HepG2 (cell line): ENCODE measurements around the gene ZFTA. TPM values are rescaled to one million over a fixed set of nuclear protein-coding genes. Genes with fewer than 3 reads are reported as not detected.

Source experiments
- BRD4 ChIP-seq: sonication (generic); formaldehyde crosslinking; IDR thresholded peaks from 2 replicates; pipeline ENCODE4 v1.4.0; 2020; ENCODE audit warnings: missing genetic modification reagents
- HES4 ChIP-seq: sonication (generic); formaldehyde crosslinking; IDR thresholded peaks from 2 replicates; pipeline ENCODE4 v1.9.0; 2021; ENCODE audit warnings: mild to moderate bottlenecking, missing genetic modification reagents, borderline replicate concordance
- KLF12 ChIP-seq: sonication (generic); formaldehyde crosslinking; IDR thresholded peaks from 2 replicates; pipeline ENCODE4 v1.4.0; 2020; ENCODE audit warnings: missing genetic modification reagents, borderline replicate concordance
- NFYB ChIP-seq: sonication (generic); formaldehyde crosslinking; IDR thresholded peaks from 2 replicates; pipeline ENCODE4 v1.4.0; 2020; ENCODE audit warnings: missing genetic modification reagents
- SIN3A ChIP-seq: IDR thresholded peaks from 2 replicates; pipeline ENCODE4 v1.6.1; 2011; ENCODE audit warnings: low read depth, mild to moderate bottlenecking, control low read depth, low read length, borderline replicate concordance
- U2AF2 ChIP-seq: fragments of 200-400 bp; formaldehyde crosslinking; IDR thresholded peaks from 2 replicates; pipeline ENCODE4 v1.6.1; 2017; ENCODE audit warnings: low read depth, mild to moderate bottlenecking, low read length
- ZMYM4 ChIP-seq: sonication (generic); formaldehyde crosslinking; IDR thresholded peaks from 2 replicates; pipeline ENCODE4 v1.8.1; 2023; ENCODE audit warnings: mild to moderate bottlenecking, missing genetic modification reagents
- ZNF629 ChIP-seq: sonication (generic); formaldehyde crosslinking; conservative IDR thresholded peaks from 2 replicates; pipeline ENCODE4 v1.5.0; 2020; ENCODE audit warnings: missing genetic modification reagents
- ZSCAN31 ChIP-seq: sonication (generic); formaldehyde crosslinking; IDR thresholded peaks from 2 replicates; pipeline ENCODE4 v1.5.0; 2020; ENCODE audit warnings: low read depth, mild to moderate bottlenecking, missing genetic modification reagents
- polyA plus RNA-seq, 8 experiments: library from polyadenylated mRNA; depleted of rRNA in 3 of 8; stranded (reverse) in 7 of 8; unstranded in 1 of 8; fragments of >200 nt; fragmentation: Illumina TruSeq in 4 of 8; extraction: Trizol in 4 of 8; gene quantifications; 2 replicates each; pipeline versions ENCODE4 v1.2.1 to v1.2.3, GENCODE V29; 2011 to 2016; ENCODE audit warnings: low read depth in 4 of 8, missing spikeins in 1 of 8, mixed read lengths in 1 of 8; ENCODE audit not compliant: insufficient read depth in 1 of 8
- total RNA-seq, 5 experiments: library from RNA; depleted of rRNA; stranded (reverse); fragments of >200 nt; fragmentation: Illumina TruSeq; extraction: Trizol; gene quantifications; 2 replicates each; pipeline ENCODE4 v1.2.3, GENCODE V29; 2016; ENCODE audit warnings: low read depth in 1 of 5
- TF ChIP-seq, protein P1 (sequence below): sonication (generic); formaldehyde crosslinking; IDR thresholded peaks from 2 replicates; pipeline ENCODE4 v1.9.0; 2021; ENCODE audit warnings: missing genetic modification reagents, borderline replicate concordance
- TF ChIP-seq, protein P2 (sequence below): sonication (generic); formaldehyde crosslinking; IDR thresholded peaks from 2 replicates; pipeline ENCODE4 v1.5.1; 2020; ENCODE audit warnings: mild to moderate bottlenecking, missing genetic modification reagents, borderline replicate concordance
- TF ChIP-seq, protein P3 (sequence below): IDR thresholded peaks from 2 replicates; pipeline ENCODE4 v1.6.1; 2016; ENCODE audit warnings: missing genetic modification reagents, missing compliant biosample characterization
- TF ChIP-seq, protein P4 (sequence below): sonication (generic); formaldehyde crosslinking; IDR thresholded peaks from 2 replicates; pipeline ENCODE4 v1.4.0; 2020; ENCODE audit warnings: missing genetic modification reagents, borderline replicate concordance
- TF ChIP-seq, protein P5 (sequence below): sonication (generic); formaldehyde crosslinking; conservative IDR thresholded peaks from 2 replicates; pipeline ENCODE4 v1.8.1; 2023; ENCODE audit warnings: missing genetic modification reagents

The ZFTA gene
- total and polyA plus RNA-seq, 2 of the 13 experiments (the other 11 are each of a cell fraction or from before 2014, with no cell fraction given): 3.9 to 10.4 TPM

DNA sequence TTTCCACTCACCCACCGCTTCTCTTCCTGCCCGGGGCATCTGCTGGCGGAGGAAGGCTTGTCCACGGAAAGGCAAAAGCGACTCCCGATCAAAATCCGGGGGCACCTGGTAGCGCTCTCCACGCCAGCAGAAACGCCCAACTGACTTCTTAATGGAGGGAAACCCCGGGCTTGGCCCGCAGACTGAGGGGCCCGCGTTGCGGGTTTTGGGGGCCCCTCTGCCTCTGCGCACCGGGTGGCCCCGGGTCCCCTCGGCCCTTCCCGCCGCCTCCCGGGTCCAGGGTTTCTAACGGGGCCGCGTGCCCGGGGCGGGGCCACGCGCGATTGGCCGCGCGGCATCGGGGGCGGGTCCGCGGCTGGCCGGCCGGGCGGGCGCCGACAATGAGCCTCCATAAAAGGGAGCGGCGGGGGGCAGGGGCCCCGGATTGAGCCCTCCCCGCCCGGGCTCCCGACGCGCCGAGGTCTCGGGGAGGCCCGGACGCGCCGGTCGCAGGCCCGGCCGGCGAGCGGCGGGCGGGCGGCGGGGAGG, 44.5 kb upstream of the ZFTA start, which contains the start of gene SPINDOC (continued):
- TF ChIP-seq, protein P1, sequence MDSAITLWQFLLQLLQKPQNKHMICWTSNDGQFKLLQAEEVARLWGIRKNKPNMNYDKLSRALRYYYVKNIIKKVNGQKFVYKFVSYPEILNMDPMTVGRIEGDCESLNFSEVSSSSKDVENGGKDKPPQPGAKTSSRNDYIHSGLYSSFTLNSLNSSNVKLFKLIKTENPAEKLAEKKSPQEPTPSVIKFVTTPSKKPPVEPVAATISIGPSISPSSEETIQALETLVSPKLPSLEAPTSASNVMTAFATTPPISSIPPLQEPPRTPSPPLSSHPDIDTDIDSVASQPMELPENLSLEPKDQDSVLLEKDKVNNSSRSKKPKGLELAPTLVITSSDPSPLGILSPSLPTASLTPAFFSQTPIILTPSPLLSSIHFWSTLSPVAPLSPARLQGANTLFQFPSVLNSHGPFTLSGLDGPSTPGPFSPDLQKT: no peak
- TF ChIP-seq U2AF2 (no peak), SIN3A (0 out of 2 replicates have a peak, but pooled peaks have one; percentile 27), ZNF629 (CRISPR knock-in tag) (no peak), ZSCAN31 (CRISPR knock-in tag) (no peak), HES4 (no peak), KLF12 (CRISPR knock-in tag) (peak; percentile 53; the same call in 1 of the 2 replicates), BRD4 (CRISPR knock-in tag) (no peak), ZMYM4 (CRISPR knock-in tag) (0 out of 2 replicates have a peak, but pooled peaks have one; percentile 24), NFYB (CRISPR knock-in tag) (peak; percentile 51; the same call in 1 of the 2 replicates)
- TF ChIP-seq, protein P2, sequence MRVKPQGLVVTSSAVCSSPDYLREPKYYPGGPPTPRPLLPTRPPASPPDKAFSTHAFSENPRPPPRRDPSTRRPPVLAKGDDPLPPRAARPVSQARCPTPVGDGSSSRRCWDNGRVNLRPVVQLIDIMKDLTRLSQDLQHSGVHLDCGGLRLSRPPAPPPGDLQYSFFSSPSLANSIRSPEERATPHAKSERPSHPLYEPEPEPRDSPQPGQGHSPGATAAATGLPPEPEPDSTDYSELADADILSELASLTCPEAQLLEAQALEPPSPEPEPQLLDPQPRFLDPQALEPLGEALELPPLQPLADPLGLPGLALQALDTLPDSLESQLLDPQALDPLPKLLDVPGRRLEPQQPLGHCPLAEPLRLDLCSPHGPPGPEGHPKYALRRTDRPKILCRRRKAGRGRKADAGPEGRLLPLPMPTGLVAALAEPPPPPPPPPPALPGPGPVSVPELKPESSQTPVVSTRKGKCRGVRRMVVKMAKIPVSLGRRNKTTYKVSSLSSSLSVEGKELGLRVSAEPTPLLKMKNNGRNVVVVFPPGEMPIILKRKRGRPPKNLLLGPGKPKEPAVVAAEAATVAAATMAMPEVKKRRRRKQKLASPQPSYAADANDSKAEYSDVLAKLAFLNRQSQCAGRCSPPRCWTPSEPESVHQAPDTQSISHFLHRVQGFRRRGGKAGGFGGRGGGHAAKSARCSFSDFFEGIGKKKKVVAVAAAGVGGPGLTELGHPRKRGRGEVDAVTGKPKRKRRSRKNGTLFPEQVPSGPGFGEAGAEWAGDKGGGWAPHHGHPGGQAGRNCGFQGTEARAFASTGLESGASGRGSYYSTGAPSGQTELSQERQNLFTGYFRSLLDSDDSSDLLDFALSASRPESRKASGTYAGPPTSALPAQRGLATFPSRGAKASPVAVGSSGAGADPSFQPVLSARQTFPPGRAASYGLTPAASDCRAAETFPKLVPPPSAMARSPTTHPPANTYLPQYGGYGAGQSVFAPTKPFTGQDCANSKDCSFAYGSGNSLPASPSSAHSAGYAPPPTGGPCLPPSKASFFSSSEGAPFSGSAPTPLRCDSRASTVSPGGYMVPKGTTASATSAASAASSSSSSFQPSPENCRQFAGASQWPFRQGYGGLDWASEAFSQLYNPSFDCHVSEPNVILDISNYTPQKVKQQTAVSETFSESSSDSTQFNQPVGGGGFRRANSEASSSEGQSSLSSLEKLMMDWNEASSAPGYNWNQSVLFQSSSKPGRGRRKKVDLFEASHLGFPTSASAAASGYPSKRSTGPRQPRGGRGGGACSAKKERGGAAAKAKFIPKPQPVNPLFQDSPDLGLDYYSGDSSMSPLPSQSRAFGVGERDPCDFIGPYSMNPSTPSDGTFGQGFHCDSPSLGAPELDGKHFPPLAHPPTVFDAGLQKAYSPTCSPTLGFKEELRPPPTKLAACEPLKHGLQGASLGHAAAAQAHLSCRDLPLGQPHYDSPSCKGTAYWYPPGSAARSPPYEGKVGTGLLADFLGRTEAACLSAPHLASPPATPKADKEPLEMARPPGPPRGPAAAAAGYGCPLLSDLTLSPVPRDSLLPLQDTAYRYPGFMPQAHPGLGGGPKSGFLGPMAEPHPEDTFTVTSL (CRISPR knock-in tag): no peak
- TF ChIP-seq, protein P3, sequence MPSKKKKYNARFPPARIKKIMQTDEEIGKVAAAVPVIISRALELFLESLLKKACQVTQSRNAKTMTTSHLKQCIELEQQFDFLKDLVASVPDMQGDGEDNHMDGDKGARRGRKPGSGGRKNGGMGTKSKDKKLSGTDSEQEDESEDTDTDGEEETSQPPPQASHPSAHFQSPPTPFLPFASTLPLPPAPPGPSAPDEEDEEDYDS (CRISPR knock-in tag): peak; percentile 64
- TF ChIP-seq, protein P4, sequence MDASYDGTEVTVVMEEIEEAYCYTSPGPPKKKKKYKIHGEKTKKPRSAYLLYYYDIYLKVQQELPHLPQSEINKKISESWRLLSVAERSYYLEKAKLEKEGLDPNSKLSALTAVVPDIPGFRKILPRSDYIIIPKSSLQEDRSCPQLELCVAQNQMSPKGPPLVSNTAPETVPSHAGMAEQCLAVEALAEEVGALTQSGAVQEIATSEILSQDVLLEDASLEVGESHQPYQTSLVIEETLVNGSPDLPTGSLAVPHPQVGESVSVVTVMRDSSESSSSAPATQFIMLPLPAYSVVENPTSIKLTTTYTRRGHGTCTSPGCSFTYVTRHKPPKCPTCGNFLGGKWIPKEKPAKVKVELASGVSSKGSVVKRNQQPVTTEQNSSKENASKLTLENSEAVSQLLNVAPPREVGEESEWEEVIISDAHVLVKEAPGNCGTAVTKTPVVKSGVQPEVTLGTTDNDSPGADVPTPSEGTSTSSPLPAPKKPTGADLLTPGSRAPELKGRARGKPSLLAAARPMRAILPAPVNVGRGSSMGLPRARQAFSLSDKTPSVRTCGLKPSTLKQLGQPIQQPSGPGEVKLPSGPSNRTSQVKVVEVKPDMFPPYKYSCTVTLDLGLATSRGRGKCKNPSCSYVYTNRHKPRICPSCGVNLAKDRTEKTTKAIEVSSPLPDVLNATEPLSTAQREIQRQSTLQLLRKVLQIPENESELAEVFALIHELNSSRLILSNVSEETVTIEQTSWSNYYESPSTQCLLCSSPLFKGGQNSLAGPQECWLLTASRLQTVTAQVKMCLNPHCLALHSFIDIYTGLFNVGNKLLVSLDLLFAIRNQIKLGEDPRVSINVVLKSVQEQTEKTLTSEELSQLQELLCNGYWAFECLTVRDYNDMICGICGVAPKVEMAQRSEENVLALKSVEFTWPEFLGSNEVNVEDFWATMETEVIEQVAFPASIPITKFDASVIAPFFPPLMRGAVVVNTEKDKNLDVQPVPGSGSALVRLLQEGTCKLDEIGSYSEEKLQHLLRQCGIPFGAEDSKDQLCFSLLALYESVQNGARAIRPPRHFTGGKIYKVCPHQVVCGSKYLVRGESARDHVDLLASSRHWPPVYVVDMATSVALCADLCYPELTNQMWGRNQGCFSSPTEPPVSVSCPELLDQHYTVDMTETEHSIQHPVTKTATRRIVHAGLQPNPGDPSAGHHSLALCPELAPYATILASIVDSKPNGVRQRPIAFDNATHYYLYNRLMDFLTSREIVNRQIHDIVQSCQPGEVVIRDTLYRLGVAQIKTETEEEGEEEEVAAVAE (CRISPR knock-in tag): no peak
- TF ChIP-seq, protein P5, sequence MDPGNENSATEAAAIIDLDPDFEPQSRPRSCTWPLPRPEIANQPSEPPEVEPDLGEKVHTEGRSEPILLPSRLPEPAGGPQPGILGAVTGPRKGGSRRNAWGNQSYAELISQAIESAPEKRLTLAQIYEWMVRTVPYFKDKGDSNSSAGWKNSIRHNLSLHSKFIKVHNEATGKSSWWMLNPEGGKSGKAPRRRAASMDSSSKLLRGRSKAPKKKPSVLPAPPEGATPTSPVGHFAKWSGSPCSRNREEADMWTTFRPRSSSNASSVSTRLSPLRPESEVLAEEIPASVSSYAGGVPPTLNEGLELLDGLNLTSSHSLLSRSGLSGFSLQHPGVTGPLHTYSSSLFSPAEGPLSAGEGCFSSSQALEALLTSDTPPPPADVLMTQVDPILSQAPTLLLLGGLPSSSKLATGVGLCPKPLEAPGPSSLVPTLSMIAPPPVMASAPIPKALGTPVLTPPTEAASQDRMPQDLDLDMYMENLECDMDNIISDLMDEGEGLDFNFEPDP (CRISPR knock-in tag): no peak
